ENCODE measurements around the gene TMEM43.

Gene TMEM43

GRCh38 chr3:14179795-14180194, 54.9 kb downstream of the TMEM43 start:
- no peak for DNase-seq

GRCh38 chr3:14181253-14181652, 56.4 kb downstream of the TMEM43 start:
- DNase-seq: no peak

- no peak for DNase-seq
Measured at GRCh38 chr3:14183015-14183577, 58.2 kb downstream of the TMEM43 start.

DNA sequence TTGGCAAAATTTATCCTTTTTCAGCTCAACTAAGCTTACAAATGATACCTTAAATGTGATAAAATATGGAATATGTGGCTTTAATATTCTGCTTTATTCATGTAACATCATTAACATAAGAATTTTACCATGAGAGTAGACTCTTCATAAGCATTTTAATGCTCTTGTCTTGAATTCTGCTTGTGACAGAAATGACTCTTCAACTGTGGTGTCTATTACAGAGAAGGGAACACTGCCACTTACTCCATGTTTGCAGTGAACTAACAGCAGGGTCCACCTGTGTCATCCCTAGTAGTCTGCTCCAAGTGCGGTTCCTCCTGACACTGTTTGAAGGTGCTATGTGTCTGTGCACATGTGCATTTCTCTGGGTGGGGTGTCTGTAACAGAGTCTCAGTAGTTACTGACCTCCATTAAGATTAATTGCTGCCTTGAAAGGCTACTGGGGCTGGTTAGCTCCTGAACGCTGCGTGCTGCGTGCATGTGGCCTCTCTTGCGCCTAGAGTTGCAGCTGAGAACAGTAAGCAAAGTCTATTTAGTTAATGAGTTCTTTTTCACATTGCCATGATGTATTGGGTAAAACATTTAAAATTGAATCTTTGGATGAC, 62.1 kb downstream of the TMEM43 start:
- DNase-seq: no peak

DNA sequence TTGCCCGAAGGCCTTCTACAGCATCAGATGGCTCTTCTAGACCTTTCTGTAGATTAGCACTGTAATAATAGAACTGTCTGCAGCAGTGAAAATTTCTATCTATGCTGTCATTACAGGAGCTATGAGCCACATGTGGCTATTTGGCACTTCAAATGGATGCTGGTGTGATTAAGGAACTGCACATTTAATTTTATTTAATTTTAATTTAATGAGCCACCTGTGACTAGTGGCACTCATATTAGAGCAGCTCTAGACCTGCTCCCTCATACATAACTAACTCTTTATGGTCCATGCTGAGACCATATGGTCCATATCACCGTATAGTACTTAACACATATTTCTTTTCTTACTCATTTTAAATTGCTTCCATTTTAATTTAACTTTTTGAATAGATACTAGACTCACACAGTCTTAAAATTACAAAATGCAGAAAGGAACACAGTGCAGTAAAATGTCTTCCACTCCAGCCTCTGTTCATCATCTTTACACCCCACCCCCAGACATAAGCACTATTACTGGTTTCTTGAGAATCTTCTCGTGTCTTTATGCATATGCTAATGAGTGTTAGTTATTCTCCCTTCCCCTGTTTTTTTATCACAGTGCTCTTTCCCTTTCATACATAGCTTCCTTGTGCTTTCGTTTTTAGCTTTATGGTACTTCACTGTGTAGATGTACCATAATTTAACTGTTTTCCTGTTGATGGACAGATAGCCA, 63.3 kb downstream of the TMEM43 start:
- DNase-seq: no peak
